GM15510 (cell line): ENCODE measurements around the gene CDKAL1.

ENCODE experiments used
- POLR2A ChIP-seq: IDR thresholded peaks from 3 replicates; pipeline ENCODE4 v1.6.1; 2011; ENCODE audit warnings: borderline replicate concordance; ENCODE audit not compliant: insufficient read length; ENCODE audit errors: extremely low read depth

Gene CDKAL1

DNA sequence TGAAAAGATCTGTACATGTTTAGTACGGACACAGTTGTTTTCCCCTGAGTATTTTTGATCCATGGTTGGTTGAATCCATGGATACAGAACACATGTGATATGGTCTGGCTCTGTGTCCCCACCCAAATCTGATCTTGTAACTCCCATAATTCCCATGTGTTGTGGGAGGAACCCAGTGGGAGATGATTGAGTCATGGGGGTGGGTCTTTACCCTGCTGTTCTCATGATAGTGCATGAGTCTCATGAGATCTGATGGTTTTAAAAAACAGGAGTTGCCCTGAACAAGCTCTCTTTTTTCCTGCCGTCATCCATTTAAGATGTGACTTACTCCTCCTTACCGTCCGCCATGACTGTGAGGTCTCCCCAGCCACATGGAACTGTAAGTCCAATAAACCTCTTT lies 139.2 kb downstream of the CDKAL1 start:
- TF ChIP-seq POLR2A, result no peak

DNA sequence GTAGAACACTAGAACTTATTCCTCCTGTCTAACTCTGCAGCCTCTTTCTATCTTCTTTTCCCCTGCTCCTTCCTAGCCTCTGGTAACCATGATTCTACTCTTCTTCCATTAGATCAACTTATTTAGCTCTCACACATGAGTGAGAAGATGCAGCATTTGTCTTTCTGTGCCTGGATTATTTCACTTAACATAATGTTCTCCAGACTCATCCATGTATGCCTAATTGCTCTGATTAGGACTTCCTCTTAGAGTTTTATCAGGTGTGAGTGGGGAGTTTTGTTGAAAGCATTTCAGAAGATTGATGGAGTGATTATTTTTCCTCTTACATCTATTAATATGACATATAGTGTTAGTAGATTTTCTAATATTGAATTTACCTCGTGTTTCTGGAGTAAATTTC lies 140.4 kb downstream of the CDKAL1 start:
- no peak for TF ChIP-seq POLR2A

DNA sequence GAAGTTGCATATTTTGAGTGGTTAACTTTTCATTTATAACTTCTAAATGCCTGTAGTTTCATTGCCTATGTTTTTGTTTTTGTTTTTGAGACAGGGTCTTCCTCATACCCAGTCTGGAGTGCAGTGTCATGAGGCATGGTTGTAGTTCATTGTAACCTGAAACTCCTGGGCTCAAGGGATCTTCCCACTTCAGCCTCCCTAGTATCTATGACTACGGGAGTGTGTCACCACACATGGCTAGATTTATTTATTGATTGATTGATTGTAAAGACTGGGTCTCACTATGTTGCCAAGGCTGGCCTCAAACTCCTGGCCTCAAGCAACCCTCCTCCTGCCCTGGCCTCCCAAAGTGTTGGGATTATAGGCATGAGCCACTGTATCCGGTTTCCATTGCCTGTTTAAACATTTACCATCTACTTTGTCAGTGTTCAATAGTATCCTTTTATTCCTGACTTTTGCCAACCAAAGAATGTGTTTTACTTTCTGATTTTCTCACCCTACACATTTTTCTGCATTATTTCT lies 144.6 kb downstream of the CDKAL1 start:
- no peak for TF ChIP-seq POLR2A

DNA sequence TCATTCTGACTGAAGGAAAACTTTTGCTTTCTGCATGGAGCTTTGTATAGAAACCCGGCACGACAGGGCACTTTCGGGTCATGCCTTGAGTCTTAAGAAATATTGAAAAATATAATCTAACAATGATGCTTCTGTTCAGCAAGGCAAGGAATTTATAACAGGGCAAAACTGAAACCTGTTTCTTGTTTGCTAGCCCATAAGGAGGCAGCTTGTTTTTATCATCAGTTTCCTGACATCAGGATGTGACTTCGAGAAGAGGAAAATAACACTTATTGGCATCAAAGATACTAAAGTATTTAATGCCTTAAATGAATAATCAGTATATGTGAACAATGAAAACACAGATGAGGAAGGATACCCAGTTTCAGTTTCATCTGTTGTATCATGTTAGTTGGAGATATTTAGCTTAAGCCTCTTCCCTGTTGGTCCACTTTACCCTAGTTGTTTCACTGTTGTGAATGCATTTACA lies 146.5 kb downstream of the CDKAL1 start:
- TF ChIP-seq POLR2A, result no peak

DNA sequence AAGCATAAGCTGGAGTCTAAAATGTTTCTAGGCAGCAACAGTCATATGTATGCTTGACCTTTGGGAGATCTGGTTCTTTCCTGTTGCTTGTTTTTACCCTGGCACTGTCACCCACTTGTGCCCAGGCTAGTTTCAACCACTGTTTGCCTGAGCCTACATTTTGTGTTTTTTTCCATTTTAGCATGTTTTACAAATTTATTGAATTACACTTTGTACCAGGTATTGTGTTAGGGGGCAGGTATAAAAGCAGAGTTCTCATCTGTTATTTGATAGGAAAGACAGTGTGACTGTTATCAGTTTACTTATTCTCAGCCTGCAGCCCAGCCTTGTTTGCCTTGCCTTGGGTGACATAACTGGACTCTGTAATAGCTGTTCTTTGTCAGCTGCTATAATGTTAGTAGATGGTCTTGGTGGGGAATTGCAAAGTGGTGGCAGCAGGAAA lies 147.0 kb downstream of the CDKAL1 start:
- no peak for TF ChIP-seq POLR2A

DNA sequence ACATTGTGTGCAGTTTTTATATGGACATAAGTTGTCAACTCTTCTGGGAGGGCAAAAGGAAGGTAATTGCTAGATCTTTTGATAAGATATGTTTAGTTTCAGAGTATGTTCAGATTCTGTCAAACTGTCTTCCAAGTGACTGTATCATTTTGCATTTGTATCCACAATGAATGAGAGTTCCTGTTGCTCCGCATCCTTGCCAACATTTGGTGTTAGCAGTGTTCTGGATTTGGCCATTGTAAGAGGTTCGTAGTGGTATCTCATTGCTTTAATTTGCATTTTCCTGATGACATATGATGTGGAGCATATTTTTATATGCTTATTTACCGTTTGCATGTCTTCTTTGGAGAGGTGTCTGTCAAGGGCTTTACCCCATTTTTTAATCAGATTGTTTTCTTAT lies 150.2 kb downstream of the CDKAL1 start:
- no peak for TF ChIP-seq POLR2A

DNA sequence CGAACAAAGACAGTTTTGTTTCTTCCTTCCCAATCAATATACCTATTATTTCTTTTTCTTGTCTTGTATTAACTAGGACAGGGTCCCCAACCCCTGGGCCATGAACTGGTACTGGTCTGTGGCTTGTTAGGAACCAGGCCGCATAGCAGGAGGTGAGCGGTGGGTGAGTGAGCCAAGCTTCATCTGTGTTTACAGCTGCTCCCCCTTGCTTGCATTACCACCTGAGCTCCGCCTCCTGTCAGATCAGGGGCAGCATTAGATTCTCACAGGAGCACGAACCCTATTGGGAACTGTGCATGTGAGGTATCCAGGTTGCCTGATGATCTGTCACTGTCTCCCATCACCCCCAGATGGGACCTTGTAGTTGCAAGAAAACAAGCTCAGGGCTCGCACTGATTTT lies 151.9 kb downstream of the CDKAL1 start:
- no peak for TF ChIP-seq POLR2A

DNA sequence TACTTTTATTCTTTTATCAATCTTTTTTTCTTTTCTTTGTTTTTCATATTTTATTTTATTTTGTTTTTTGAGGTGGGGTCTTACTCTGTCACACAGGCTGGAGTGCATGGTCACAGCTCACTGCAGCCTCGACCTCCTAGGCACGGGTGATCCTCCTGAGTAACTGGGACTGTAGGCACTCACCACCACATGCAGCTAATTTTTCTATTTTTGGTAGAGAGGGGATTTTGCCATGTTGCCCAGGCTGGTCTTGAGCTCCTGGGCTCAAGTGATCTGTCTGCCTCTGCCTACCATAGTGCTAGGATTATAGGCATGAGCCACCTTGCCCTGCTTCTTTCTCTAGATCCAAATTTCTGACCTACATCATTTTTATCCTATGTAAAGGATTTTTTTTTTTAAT lies 153.2 kb downstream of the CDKAL1 start:
- TF ChIP-seq POLR2A, result no peak

DNA sequence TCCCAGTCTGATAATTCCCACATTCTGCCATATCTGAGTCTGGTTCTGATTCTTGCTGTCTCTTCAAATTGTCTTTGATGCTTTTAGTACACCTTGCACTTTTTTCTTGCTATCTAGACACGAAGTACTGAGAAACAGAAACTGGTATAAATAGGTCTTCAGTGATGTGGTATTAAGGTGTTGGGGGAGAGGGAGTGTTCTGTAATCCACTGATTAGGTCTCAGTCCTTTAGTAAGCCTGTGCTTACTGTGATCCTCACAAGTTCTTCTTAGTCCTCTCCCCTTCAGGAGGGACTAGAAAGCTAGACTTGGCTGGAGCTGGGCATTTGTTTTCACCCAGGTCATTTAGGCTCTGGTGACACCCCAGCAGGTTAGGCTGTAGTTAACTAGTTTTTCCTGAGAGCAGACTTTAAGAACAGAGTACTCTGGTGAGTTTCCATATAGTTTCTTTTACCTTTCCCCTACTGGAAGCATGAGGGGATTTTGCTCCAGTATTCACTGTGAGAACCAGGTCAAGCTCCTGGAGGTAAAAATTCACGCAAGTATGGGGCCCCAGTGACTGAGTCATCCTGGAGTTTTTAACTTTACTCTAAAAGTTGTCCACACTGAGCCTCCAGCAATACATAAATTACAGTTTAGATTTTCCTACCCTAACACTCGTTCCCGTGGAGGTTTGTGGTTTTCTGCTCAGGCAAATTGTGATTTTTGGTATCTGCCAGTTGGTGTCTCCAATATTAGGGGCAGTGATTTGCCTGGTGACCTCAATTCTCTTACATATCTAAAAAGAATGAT lies 154.6 kb downstream of the CDKAL1 start:
- TF ChIP-seq POLR2A, result no peak

DNA sequence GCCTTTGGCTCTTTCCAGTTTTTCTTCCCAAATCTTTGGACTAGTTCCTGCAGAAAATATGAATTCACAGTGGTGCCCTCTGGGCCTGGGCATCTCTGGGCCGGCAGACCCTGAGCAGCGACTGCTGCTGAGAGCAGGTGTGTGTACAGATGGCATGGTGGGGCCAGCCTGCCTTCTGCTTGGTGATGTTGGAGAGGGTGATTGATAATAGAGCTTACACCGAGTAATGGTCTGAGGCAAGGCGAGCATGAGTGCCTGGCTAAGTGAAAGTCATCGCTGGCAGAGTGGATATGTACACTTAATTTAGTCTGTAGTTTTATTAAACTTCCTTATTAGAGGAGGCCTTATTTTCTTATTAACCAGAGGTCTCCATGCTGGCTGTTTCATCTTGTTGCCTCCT lies 156.9 kb downstream of the CDKAL1 start:
- no peak for TF ChIP-seq POLR2A

DNA sequence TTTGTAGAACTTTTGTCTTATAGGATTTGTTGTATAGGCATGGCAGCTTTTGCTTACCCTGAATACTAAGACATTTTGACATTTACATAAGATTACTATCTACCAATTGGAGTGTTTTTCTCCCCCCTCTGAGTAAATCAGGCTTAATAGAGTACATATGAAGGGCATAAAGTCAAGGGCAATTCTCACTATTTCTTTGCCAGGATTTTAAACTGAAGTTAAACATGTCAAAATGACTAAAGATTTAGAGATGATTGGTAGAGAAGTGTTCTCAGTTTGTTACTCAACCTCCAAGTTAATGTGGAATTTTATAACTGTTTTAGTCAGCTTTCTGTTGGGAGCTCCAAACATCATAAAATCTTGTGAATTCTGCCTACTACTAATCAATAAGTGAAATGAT lies 157.8 kb downstream of the CDKAL1 start:
- no peak for TF ChIP-seq POLR2A

DNA sequence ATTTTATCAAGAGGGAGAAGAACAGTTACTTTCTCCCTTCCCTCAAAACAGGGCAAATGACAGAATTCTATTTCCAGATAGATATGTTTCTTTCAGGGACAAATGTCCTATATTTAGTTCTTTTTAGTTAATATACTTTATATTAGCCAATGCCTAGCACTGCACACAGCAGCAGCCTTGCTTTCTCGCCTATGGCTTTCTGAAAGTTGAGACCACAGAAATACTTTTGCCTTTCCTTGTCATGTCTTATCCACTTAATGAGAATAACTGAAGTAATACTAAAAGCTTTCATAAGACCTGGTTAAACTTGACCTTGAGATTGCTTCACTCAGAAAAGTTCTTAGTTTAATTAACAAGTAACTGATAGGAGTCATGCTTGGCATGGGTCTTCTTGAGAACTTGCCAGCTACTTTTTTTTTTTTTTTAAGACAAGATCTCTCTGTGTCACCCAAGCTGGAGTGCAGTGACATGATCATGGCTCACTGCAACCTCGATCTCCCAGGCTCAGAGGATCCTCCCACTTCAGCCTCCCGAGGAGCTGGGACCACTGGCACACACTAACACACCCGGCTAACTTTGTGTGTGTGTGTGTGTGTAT lies 159.3 kb downstream of the CDKAL1 start:
- no peak for TF ChIP-seq POLR2A

DNA sequence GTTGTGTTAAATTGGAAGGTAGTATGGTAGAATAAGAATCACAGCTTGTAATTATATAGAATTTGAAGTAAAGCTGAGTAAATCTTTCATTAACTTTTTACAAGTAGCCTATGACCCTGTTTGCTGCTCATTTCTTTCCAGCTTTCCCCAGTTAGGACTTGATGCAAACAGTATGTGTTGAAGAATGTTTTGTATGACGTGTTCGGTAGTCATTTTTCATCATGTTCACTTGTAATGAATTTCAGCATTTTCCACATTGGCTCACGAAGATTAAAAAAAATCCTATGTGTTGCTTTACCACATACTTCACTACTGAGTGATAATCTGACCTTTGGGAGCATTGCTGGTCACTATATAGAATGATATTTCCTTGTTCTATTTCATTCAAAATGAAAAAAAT lies 162.4 kb downstream of the CDKAL1 start:
- TF ChIP-seq POLR2A, result no peak

DNA sequence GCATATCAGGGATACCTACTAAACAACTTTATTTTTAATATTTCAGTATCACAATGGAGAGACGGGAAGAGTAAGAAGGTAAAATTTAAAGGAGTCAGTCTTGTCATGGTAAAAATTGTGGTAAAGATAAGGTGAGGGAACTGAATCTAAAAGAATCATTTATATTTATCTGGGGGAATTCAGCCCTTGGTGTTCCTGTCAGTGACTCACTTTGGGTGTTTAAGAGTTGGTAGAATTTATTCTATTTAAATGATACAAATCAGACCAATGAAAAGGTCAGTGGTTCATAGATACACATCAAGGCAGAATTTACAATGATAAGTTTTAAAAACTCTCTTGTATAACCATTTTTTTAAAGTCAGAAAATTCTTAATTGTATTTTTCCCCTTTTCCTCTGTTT lies 164.4 kb downstream of the CDKAL1 start:
- no peak for TF ChIP-seq POLR2A

DNA sequence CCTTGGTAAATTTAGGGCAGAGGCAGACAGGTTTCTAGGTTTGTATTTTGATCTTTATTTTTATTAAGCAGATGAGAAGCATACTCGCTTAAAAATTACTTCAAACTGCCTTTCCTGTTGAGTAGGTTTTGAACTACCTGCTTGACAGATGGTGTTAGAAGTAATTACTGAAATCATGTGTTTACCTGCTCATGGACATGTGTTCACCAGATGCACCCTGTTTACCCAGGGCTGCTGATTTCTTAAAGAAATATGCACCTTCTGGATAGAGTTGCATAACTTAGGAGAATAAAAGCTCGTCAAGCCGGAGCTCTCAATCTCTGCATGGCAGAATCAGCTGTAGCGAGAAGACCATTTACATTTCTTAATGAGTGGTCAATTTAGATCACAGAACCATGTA lies 165.1 kb downstream of the CDKAL1 start:
- TF ChIP-seq POLR2A, result no peak

DNA sequence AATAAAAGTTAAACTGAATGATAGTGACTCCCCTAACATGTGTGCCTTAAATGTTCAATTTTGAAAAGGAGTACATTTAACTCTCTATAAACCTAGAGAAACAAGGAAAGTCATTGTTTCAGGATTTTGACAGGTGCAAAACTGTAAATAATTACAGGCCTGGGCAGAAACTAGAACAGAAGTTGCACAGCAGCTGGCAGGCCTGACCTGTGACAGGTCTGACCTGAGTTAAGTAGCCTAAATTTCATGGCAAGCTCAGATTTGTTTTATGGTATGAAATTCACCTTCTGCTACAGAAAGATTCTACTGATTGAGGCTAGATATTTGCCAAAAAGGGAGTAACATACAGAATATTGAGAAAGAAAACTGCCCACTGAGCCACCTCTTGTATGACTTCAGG lies 166.1 kb downstream of the CDKAL1 start:
- TF ChIP-seq POLR2A, result no peak
